Natural killer cell (primary cell): ENCODE measurements around the gene DIRAS1. TPM values are rescaled to one million over a fixed set of nuclear protein-coding genes. Genes with fewer than 3 reads are reported as not detected.

Experiments used
- ATAC-seq, 3 donors: fragments of 150-1000 bp in 2 of 3; fragments of 200-7000 bp in 1 of 3; cut with Tn5 transposase; 1 replicate in 1 of 3; 2 replicates in 2 of 3; pipeline ENCODE4 v1.10.0; 2021; ENCODE audit warnings: mild to moderate bottlenecking in 2 of 3, moderate library complexity in 2 of 3
- DNase-seq, 2 donors: peaks; one replicate each; pipeline versions ENCODE4 v3.0.0 to v3.0.0-alpha.2; 2013 to 2021; ENCODE audit warnings: mixed read lengths in 1 of 2
- H3K27ac ChIP-seq: one replicate; pipeline ENCODE4 v1.5.1; 2013; ENCODE audit warnings: mild to moderate bottlenecking, low read length
- H3K27me3 ChIP-seq: one replicate; pipeline ENCODE4 v1.6.1; 2013; ENCODE audit warnings: low read length; ENCODE audit not compliant: control insufficient read depth, insufficient read depth
- H3K36me3 ChIP-seq: one replicate; pipeline ENCODE4 v1.6.1; 2013; ENCODE audit warnings: low read length; ENCODE audit not compliant: control insufficient read depth, insufficient read depth
- H3K4me1 ChIP-seq: one replicate; pipeline ENCODE4 v1.6.1; 2013; ENCODE audit warnings: low read length; ENCODE audit not compliant: control insufficient read depth, insufficient read depth
- H3K4me3 ChIP-seq: one replicate; pipeline ENCODE4 v1.5.1; 2013; ENCODE audit warnings: low read length
- H3K9me3 ChIP-seq: one replicate; pipeline ENCODE4 v1.6.1; 2013; ENCODE audit warnings: low read length; ENCODE audit not compliant: control insufficient read depth, insufficient read depth
- H3K27ac Mint-ChIP-seq, 2 donors: one replicate each; pipeline ENCODE4 v1.8.0; 2022; ENCODE audit warnings: mild to moderate bottlenecking in 2 of 2, mixed read lengths in 2 of 2, moderate library complexity in 1 of 2
- H3K27me3 Mint-ChIP-seq, 2 donors: one replicate each; pipeline ENCODE4 v1.8.0; 2022; ENCODE audit warnings: low read depth in 2 of 2, mixed read lengths in 2 of 2
- H3K36me3 Mint-ChIP-seq: one replicate; pipeline ENCODE4 v1.8.0; 2022; ENCODE audit warnings: mixed read lengths
- H3K4me1 Mint-ChIP-seq, 2 donors: one replicate each; pipeline ENCODE4 v1.8.0; 2022; ENCODE audit warnings: mixed read lengths in 2 of 2
- H3K4me3 Mint-ChIP-seq: one replicate; pipeline ENCODE4 v1.8.0; 2022; ENCODE audit warnings: mild to moderate bottlenecking, moderate library complexity, mixed read lengths
- H3K9me3 Mint-ChIP-seq, 2 donors: one replicate each; pipeline ENCODE4 v1.8.0; 2022; ENCODE audit warnings: mixed read lengths in 2 of 2
- CTCF ChIP-seq: fragments of 200-600 bp; IDR thresholded peaks from one replicate; pipeline ENCODE4 v1.8.0; 2022; ENCODE audit warnings: antibody characterized with exemption
- WGBS: methylation state at CpG from one replicate; pipeline ENCODE4 v1.1.7; 2013; ENCODE audit warnings: missing lambda C conversion rate; ENCODE audit not compliant: insufficient coverage; 5-methylcytosine and 5-hydroxymethylcytosine counted together
- intact Hi-C: fragments of 100-400 bp; cut with micrococcal nuclease; formaldehyde crosslinking; loops from one replicate; pipeline ENCODE4 v1.14.2; 2022
- total RNA-seq, 4 donors: library from RNA; stranded (reverse); fragments of 120-200 nt in 1 of 4; gene quantifications; one replicate each; pipeline versions ENCODE4 v1.2.3 to v1.2.4, GENCODE V29; 2013 to 2022

DIRAS1 gene
- total RNA-seq, 3 donors from 2014 or later (not counting 1 experiment from before 2014, with no cell fraction given) = 0.12 to 0.48 (median 0.18) TPM

DNA sequence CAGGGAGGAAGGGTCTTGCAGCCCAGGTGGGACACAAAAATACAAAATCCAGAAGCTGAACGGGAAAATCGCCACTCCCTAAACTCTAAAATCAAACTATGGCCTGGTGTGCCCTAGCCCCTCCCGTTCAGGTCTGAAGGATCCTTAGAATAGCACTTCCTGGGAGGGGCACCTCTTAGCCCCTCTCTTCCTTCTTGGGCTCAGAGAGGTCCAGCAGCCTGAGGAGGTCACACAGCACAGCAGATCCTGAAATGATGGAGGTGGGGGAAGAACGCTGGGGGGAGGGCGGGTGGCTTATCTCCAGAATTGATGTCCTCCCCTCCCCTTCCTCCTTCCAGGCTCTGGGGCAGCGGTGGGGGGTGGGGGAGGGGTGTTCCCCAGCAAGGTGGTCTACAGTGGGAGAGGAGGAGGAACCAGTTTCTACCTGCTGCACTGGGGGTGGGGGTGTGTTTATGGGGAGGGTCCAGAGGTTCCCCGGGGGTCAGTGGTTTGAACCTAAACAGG, 1.9 kb downstream of the DIRAS1 start:
- H3K36me3 Mint-ChIP-seq = no peaks in the 10 kb centered on the region
- peaks cover 4 to 11% of the 10 kb centered on the region in 2 donors for H3K27me3 Mint-ChIP-seq
- H3K9me3 ChIP-seq = peaks cover 7% of the 10 kb centered on the region
- peaks cover 3 to 8% of the 10 kb centered on the region in 2 donors for H3K9me3 Mint-ChIP-seq
- H3K4me3 Mint-ChIP-seq = no peak overlapping the region
- peaks cover 0 to 5% of the 10 kb centered on the region in 2 donors for H3K4me1 Mint-ChIP-seq
- no peak for TF ChIP-seq CTCF
- no peaks in the 10 kb centered on the region for H3K36me3 ChIP-seq
- H3K4me3 ChIP-seq = no peak overlapping the region
- no peak overlapping the region for H3K27ac Mint-ChIP-seq
- intact Hi-C loops = no loop called here
- ATAC-seq (no peak), DNase-seq (no peak)
- peaks cover 11% of the 10 kb centered on the region for H3K4me1 ChIP-seq
- H3K27me3 ChIP-seq = peaks cover 17% of the 10 kb centered on the region
- 63% methylated on average over 4 of the region's 7 CpGs for WGBS
- H3K27ac ChIP-seq = no peak overlapping the region

DNA sequence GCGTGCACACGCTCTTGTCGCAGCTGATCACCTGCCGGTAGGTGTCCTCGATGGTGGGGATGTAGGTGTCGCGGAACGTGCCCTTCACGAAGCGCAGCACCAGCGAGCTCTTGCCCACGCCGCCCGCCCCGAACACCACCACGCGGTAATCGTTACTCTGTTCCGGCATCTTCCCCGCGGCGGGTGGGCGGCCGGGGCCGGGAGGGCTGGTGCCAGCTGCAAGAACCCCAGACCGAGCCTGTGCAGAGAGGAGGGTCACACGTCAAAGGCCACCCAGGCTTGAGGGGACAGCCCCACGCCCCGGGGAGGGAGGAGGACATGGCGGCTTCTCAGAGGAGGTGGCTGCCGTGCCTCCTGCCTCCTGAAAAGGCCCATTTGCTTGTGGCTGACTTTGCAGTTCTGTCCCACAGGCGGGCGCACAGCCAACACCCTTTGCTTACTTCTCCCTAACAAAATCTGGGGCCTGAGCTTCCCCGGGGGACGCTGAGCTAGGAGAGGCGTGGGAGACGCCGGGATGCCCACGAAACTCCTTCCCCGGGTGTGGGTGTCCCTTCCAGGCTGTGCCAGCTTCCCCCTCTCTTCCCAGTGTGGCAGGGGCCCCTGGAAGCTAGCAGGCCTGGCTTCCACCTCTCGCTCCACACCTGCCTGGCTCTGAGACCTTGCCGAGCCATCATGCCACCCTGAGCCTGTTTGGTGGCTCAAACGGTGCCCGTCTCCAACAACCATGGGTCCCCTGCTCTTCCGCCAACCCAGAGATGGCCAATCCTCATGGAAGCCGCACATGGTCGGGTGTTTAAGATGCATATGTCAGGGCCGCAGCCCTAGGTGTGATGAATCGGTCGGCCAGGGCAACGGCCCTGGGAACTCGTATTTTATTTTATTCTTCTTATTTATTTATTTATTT, 3.3 kb downstream of the DIRAS1 start:
- no peak overlapping the region for H3K4me3 ChIP-seq
- DNase-seq (no peak), ATAC-seq (no peak)
- Mint-ChIP-seq H3K36me3 (no peaks in the 10 kb centered on the region), H3K27me3 (peaks cover 0 to 9% of the 10 kb centered on the region in 2 donors), H3K4me1 (peaks cover 0 to 5% of the 10 kb centered on the region in 2 donors), H3K9me3 (peaks cover 3 to 8% of the 10 kb centered on the region in 2 donors), H3K4me3 (no peak overlapping the region), H3K27ac (no peak overlapping the region)
- WGBS = 89% methylated on average over 46 of the region's 52 CpGs
- TF ChIP-seq CTCF = no peak
- H3K4me1 ChIP-seq = peaks cover 11% of the 10 kb centered on the region
- H3K27ac ChIP-seq = no peak overlapping the region
- H3K36me3 ChIP-seq = no peaks in the 10 kb centered on the region
- intact Hi-C loops = no loop called here
- H3K27me3 ChIP-seq = peaks cover 17% of the 10 kb centered on the region
- H3K9me3 ChIP-seq = peaks cover 7% of the 10 kb centered on the region

DNA sequence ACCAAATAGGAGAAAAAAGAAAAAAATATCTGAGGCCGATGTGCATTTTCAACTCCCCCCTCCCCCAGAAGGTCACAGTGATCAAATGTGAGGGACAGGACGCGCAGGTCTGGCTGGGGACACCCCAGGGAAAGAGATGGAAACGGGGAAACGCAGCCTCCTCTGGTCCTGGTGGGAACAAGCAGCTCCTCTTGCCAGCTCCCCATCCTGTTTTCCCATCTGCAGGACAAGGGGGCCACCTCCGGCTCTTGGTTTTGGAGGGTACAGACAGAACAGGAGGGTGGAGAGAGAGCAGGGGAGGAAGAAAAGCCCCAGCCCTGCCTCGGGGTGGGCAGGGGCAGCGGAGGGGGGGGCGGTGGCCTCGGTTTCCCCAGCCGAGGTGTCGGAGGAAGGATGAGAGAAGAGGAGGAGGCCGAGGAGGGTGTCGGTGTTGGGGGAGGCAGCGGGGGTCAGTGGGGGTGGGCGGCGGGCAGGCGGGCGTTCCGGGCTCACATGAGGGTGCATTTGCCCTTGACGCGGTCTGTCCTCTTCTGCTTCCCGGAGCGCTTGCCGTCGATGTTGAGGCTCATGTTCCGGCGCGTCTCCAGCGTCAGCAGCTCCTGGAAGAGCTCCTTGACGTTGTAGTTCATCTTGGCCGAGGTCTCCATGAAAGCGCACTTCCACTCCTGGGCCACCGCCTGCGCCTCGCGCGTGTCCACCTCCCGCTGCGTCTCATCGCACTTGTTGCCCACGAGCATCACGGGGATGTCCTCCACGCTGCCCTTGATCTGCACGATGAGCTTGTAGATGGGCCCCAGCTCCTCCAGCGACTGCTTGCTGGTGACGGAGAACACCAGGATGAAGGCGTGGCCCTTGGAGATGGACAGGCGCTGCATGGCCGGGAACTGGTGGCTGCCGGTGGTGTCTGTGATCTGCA, 4.2 kb downstream of the DIRAS1 start:
- H3K4me1 ChIP-seq = peaks cover 11% of the 10 kb centered on the region
- Mint-ChIP-seq H3K27me3 (peaks cover 0 to 5% of the 10 kb centered on the region in 2 donors), H3K36me3 (no peaks in the 10 kb centered on the region), H3K27ac (no peak overlapping the region), H3K4me3 (no peak overlapping the region), H3K9me3 (peaks cover 3 to 8% of the 10 kb centered on the region in 2 donors), H3K4me1 (peaks cover 0 to 5% of the 10 kb centered on the region in 2 donors)
- H3K4me3 ChIP-seq = no peak overlapping the region
- DNase-seq (no peak), ATAC-seq (no peak)
- intact Hi-C loops = no loop called here
- peaks cover 7% of the 10 kb centered on the region for H3K9me3 ChIP-seq
- no peak for TF ChIP-seq CTCF
- WGBS = 93% methylated on average over 50 of the region's 51 CpGs
- no peaks in the 10 kb centered on the region for H3K36me3 ChIP-seq
- H3K27me3 ChIP-seq = peaks cover 10% of the 10 kb centered on the region
- no peak overlapping the region for H3K27ac ChIP-seq
